Panc1 (cell line): ENCODE measurements around the gene AQP1.

Experiments used
- POLR2AphosphoS5 ChIP-seq: IDR thresholded peaks from 2 replicates; pipeline ENCODE4 v1.6.1; 2012; ENCODE audit warnings: mild to moderate bottlenecking, low read depth, low read length, moderate library complexity
- SIN3A ChIP-seq: IDR thresholded peaks from 2 replicates; pipeline ENCODE4 v1.6.1; 2012; ENCODE audit warnings: low read depth, mild to moderate bottlenecking, low read length, moderate library complexity, borderline replicate concordance; ENCODE audit not compliant: insufficient read depth
- TF ChIP-seq, protein P1 (sequence below): fragments of 450-650 bp; IDR thresholded peaks from 2 replicates; pipeline ENCODE4 v1.5.1; 2017; ENCODE audit warnings: mild to moderate bottlenecking
- TF ChIP-seq, protein P2 (sequence below), 2 experiments: IDR thresholded peaks; 2 replicates each; pipeline ENCODE4 v1.6.1; 2011 to 2012; ENCODE audit warnings: low read depth in 2 of 2, control low read depth in 1 of 2, low read length in 1 of 2, mild to moderate bottlenecking in 1 of 2, moderate library complexity in 1 of 2; ENCODE audit not compliant: insufficient read depth in 1 of 2

DNA sequence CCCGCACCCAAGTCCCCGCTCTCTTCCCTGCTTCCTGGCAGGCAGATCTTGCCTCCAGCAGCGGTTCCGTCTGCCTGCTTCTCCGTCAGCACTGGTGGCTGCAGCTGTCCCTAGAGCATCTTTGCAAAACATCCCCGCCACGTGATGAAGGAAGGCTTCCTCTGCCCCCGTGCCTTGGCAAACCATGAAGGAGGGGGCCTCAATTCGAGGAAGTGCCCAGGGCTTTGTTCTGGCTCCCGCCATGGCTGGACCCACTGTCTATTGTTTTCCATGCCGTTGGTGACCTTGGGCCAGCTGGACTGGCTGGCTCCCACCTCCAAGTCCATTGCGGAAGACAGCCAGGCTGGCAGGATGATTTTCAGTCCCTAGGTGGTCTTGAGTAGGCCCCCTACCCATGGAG is 13.2 kb upstream of the AQP1 start:
- TF ChIP-seq, protein P1, sequence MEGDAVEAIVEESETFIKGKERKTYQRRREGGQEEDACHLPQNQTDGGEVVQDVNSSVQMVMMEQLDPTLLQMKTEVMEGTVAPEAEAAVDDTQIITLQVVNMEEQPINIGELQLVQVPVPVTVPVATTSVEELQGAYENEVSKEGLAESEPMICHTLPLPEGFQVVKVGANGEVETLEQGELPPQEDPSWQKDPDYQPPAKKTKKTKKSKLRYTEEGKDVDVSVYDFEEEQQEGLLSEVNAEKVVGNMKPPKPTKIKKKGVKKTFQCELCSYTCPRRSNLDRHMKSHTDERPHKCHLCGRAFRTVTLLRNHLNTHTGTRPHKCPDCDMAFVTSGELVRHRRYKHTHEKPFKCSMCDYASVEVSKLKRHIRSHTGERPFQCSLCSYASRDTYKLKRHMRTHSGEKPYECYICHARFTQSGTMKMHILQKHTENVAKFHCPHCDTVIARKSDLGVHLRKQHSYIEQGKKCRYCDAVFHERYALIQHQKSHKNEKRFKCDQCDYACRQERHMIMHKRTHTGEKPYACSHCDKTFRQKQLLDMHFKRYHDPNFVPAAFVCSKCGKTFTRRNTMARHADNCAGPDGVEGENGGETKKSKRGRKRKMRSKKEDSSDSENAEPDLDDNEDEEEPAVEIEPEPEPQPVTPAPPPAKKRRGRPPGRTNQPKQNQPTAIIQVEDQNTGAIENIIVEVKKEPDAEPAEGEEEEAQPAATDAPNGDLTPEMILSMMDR = no peak
- no peak for TF ChIP-seq POLR2AphosphoS5
- no peak for TF ChIP-seq SIN3A
- TF ChIP-seq, protein P2, sequence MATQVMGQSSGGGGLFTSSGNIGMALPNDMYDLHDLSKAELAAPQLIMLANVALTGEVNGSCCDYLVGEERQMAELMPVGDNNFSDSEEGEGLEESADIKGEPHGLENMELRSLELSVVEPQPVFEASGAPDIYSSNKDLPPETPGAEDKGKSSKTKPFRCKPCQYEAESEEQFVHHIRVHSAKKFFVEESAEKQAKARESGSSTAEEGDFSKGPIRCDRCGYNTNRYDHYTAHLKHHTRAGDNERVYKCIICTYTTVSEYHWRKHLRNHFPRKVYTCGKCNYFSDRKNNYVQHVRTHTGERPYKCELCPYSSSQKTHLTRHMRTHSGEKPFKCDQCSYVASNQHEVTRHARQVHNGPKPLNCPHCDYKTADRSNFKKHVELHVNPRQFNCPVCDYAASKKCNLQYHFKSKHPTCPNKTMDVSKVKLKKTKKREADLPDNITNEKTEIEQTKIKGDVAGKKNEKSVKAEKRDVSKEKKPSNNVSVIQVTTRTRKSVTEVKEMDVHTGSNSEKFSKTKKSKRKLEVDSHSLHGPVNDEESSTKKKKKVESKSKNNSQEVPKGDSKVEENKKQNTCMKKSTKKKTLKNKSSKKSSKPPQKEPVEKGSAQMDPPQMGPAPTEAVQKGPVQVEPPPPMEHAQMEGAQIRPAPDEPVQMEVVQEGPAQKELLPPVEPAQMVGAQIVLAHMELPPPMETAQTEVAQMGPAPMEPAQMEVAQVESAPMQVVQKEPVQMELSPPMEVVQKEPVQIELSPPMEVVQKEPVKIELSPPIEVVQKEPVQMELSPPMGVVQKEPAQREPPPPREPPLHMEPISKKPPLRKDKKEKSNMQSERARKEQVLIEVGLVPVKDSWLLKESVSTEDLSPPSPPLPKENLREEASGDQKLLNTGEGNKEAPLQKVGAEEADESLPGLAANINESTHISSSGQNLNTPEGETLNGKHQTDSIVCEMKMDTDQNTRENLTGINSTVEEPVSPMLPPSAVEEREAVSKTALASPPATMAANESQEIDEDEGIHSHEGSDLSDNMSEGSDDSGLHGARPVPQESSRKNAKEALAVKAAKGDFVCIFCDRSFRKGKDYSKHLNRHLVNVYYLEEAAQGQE (IDR thresholded peaks at IDR 0.05; ENCODE audit: insufficient read depth in 1 of 2, low read depth in 2 of 2, low read length in 1 of 2) = no peak
